ENCODE data around the gene YJEFN3. TPM values are rescaled to one million over a fixed set of nuclear protein-coding genes. Genes with fewer than 3 reads are reported as not detected.

YJEFN3 gene
- total RNA-seq, 1 experiment from 2014 or later: 16.6 TPM

- peaks cover 3% of the 10 kb centered on the region for H4K20me1 ChIP-seq (ENCODE audit: control insufficient read depth, insufficient read depth, insufficient read length)
- no peak overlapping the region for H3K56ac ChIP-seq (ENCODE audit: insufficient read length, low read depth, low read length)
- no peak overlapping the region for H4K5ac ChIP-seq (ENCODE audit: insufficient read length, low read depth, low read length)
- H2BK12ac ChIP-seq (ENCODE audit: insufficient read length, low read depth, low read length): no peak overlapping the region
- H3K23ac ChIP-seq (ENCODE audit: insufficient read length, low read depth, low read length): no peak overlapping the region
- no peak overlapping the region for H3K4me2 ChIP-seq (ENCODE audit: insufficient read depth, insufficient read length, low read length)
- no peak overlapping the region for H3K14ac ChIP-seq (ENCODE audit: insufficient read depth, low read length)
- H3K4me1 ChIP-seq (ENCODE audit: insufficient read depth, low read length): no peaks in the 10 kb centered on the region
- no peaks in the 10 kb centered on the region for H3K79me2 ChIP-seq (ENCODE audit: insufficient read depth, low read length)
- H3T11ph ChIP-seq (ENCODE audit: low read length): no peak overlapping the region
- no peak overlapping the region for H4K8ac ChIP-seq (replicated peaks; ENCODE audit: insufficient read length, low read depth, low read length)
- no peaks in the 10 kb centered on the region for H3K9me3 ChIP-seq (ENCODE audit: control insufficient read depth, low read depth, low read length)
- Mint-ChIP-seq H3K4me3 (no peak overlapping the region; a peak in 1 of 5 replicates), H3K4me1 (peaks cover 10 to 23% of the 10 kb centered on the region in 2 experiments), H3K27ac (peak overlapping the region in 2 of 3 experiments; percentile 45 to 81; a peak in 3 of 7 replicates), H3K36me3 (ENCODE audit: insufficient read depth in 1 of 3, low read depth in 3 of 3) (peaks cover 13 to 53% (median 40%) of the 10 kb centered on the region in 3 experiments; a peak in 6 of 7 replicates), H3K9me3 (no peaks in the 10 kb centered on the region), H3K27me3 (ENCODE audit: low read depth) (peaks cover 11% of the 10 kb centered on the region)
- no peaks in the 10 kb centered on the region for H3K27me3 ChIP-seq (ENCODE audit: insufficient read depth, low read length)
- H3K79me1 ChIP-seq (ENCODE audit: insufficient read depth, low read depth, low read length, poor library complexity, severe bottlenecking): no peaks in the 10 kb centered on the region
- peak; percentile 30; the same call in 2 of the 3 replicates for TF ChIP-seq CTCF (conservative IDR thresholded peaks at IDR 0.05)
- H2AFZ ChIP-seq (ENCODE audit: low read length): no peak overlapping the region
- no CpG with 5 or more reads among the region's 9 CpGs for WGBS (ENCODE audit: extremely low coverage, insufficient read length, low lambda C conversion rate)
- H3K23me2 ChIP-seq (ENCODE audit: insufficient read length, low read depth, low read length, poor library complexity, severe bottlenecking): no peaks in the 10 kb centered on the region
- H3K18ac ChIP-seq (ENCODE audit: insufficient read length, low read depth, low read length): no peak overlapping the region
- H2BK120ac ChIP-seq (ENCODE audit: low read depth, low read length, poor library complexity, severe bottlenecking): no peak overlapping the region
- no peak overlapping the region for H2AK5ac ChIP-seq (ENCODE audit: insufficient read length, low read length)
- no peak overlapping the region for H2BK20ac ChIP-seq (ENCODE audit: low read depth, low read length, poor library complexity, severe bottlenecking)
- no peak overlapping the region for H2BK5ac ChIP-seq (ENCODE audit: insufficient read length, low read length)
- no peak overlapping the region for H2BK15ac ChIP-seq (ENCODE audit: low read depth, low read length)
- H3K27ac ChIP-seq (ENCODE audit: insufficient read length, low read depth, low read length): no peak overlapping the region
- no peak overlapping the region for H4K91ac ChIP-seq (ENCODE audit: insufficient read length, low read depth, low read length)
- no peak for DNase-seq
- no peak overlapping the region for H3K4ac ChIP-seq (ENCODE audit: low read depth, low read length)
- H3K9ac ChIP-seq (ENCODE audit: extremely low read depth, insufficient read length, low read length): no peak overlapping the region
Observed at GRCh38 chr19:19530423-19530804, 1.7 kb downstream of the YJEFN3 start.

Measured in H9 (cell line).